Measurements from ENCODE around the gene FBXL17. TPM values are rescaled to one million over a fixed set of nuclear protein-coding genes. Genes with fewer than 3 reads are reported as not detected.
A peak's percentile ranks its signal among the peaks of the same experiment; 100 is the strongest.
"Not testable (repeated sequence)": the region's sequence is repeated elsewhere in the genome, so short reads cannot be mapped to it uniquely, and the experiment has no call there.

The FBXL17 gene
- polyA plus RNA-seq, 5 donors, result 14.5 to 22.6 (median 21.9) TPM

GRCh38 chr5:108320231-108320630, 61.7 kb downstream of the FBXL17 start:
- no peak for DNase-seq

- DNase-seq, result no peak
Measured at GRCh38 chr5:108315829-108316228, 66.1 kb downstream of the FBXL17 start.

- no peak for DNase-seq
Measured at GRCh38 chr5:108312258-108312657, 69.6 kb downstream of the FBXL17 start.

- DNase-seq, result no peak
Measured at GRCh38 chr5:108311682-108312081, 70.2 kb downstream of the FBXL17 start.

GRCh38 chr5:108303611-108304010, 78.3 kb downstream of the FBXL17 start:
- no peak for DNase-seq

- no peak for DNase-seq
Measured at GRCh38 chr5:108303086-108303485, 78.8 kb downstream of the FBXL17 start.

- DNase-seq, result no peak
Measured at GRCh38 chr5:108297042-108297601, 84.8 kb downstream of the FBXL17 start.

- no peak for DNase-seq
Measured at GRCh38 chr5:108295578-108296368, 86.1 kb downstream of the FBXL17 start.

- no peak for DNase-seq
Measured at GRCh38 chr5:108280960-108281569, 100.8 kb downstream of the FBXL17 start.

- DNase-seq, result no peak
Measured at GRCh38 chr5:108280248-108280647, 101.7 kb downstream of the FBXL17 start.

- DNase-seq, result no peak
Measured at GRCh38 chr5:108278285-108279240, 103.3 kb downstream of the FBXL17 start.

GRCh38 chr5:108276187-108277050, 105.5 kb downstream of the FBXL17 start:
- DNase-seq, result no peak

- not testable (repeated sequence) for DNase-seq
Measured at GRCh38 chr5:108274080-108274479, 107.8 kb downstream of the FBXL17 start.

- DNase-seq, result no peak
Measured at GRCh38 chr5:108271127-108271526, 110.8 kb downstream of the FBXL17 start.

GRCh38 chr5:108266242-108266641, 115.7 kb downstream of the FBXL17 start:
- no peak for DNase-seq

- DNase-seq, result no peak
Measured at GRCh38 chr5:108264533-108264932, 117.4 kb downstream of the FBXL17 start.

- DNase-seq, result no peak
Measured at GRCh38 chr5:108263338-108263737, 118.6 kb downstream of the FBXL17 start.

GRCh38 chr5:108260858-108261170, 121.1 kb downstream of the FBXL17 start:
- DNase-seq, result no peak

- peak; percentile 64 to 76 for DNase-seq
Measured at GRCh38 chr5:108260117-108260857, 121.6 kb downstream of the FBXL17 start.

GRCh38 chr5:108259306-108259705, 122.6 kb downstream of the FBXL17 start:
- DNase-seq, result no peak

Measured in right lung (tissue), 5 donors.